ENCODE measurements around the gene PAQR4.
A peak's percentile ranks its signal among the peaks of the same experiment; 100 is the strongest.

The PAQR4 gene

DNA sequence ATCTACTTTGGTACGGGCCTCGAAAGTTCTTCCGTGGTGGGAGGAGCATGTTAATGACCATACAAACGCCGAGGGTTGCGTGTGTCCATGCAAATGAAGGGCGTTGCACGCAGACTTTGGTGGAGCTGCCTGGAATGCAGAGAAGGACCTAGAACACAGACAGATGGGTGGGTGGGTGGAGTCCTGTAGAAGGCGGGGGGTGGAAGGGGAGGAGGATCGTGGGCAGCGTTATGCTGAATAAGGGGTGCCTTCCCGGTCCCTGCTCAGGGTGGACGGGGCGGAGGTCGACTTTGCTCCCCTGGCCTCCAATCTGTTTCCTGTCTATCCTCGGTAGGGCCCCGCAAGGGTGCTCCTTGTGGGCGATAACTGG is 795 bp upstream of the PAQR4 start:
- Histone ChIP-seq H3K4me3 (ENCODE audit: low read length) (peak overlapping the region; percentile 100), H4K20me1 (ENCODE audit: insufficient read depth, low read length) (no peaks in the 10 kb centered on the region), H3K9ac (ENCODE audit: low read length) (peak overlapping the region; percentile 17; the same call in 1 of the 2 replicates), H3F3A (ENCODE audit: insufficient read depth, low read length) (peaks cover 18% of the 10 kb centered on the region; the same call in 1 of the 2 replicates), H3K36me3 (replicated peaks; ENCODE audit: insufficient read depth, low read length) (no peaks in the 10 kb centered on the region; the same call in 1 of the 2 replicates), H3K27ac (ENCODE audit: low read length) (peak overlapping the region; percentile 17; the same call in 1 of the 2 replicates), H3K9me2 (replicated peaks; ENCODE audit: insufficient read depth, low read length) (no peaks in the 10 kb centered on the region), H3K79me2 (ENCODE audit: low read length) (peaks cover 33% of the 10 kb centered on the region), H3K9me3 (replicated peaks; ENCODE audit: insufficient read depth, low read length) (no peaks in the 10 kb centered on the region), H3K4me2 (ENCODE audit: low read depth, low read length) (peak overlapping the region; percentile 97), H3K27me3 (replicated peaks; ENCODE audit: insufficient read depth, low read length) (peaks cover 15% of the 10 kb centered on the region), H2AFZ (ENCODE audit: low read length) (peak overlapping the region; percentile 52), H3K4me1 (ENCODE audit: low read length) (peaks cover 13% of the 10 kb centered on the region)
- TF ChIP-seq EZH2phosphoT487 (IDR thresholded peaks at IDR 0.05; ENCODE audit: low read length) = no peak
- TF ChIP-seq EZH2 (optimal IDR thresholded peaks at IDR 0.05; ENCODE audit: low read depth, low read length) = no peak
- TF ChIP-seq, protein P1, sequence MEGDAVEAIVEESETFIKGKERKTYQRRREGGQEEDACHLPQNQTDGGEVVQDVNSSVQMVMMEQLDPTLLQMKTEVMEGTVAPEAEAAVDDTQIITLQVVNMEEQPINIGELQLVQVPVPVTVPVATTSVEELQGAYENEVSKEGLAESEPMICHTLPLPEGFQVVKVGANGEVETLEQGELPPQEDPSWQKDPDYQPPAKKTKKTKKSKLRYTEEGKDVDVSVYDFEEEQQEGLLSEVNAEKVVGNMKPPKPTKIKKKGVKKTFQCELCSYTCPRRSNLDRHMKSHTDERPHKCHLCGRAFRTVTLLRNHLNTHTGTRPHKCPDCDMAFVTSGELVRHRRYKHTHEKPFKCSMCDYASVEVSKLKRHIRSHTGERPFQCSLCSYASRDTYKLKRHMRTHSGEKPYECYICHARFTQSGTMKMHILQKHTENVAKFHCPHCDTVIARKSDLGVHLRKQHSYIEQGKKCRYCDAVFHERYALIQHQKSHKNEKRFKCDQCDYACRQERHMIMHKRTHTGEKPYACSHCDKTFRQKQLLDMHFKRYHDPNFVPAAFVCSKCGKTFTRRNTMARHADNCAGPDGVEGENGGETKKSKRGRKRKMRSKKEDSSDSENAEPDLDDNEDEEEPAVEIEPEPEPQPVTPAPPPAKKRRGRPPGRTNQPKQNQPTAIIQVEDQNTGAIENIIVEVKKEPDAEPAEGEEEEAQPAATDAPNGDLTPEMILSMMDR (IDR thresholded peaks at IDR 0.05; ENCODE audit: low read length) = no peak
- no peak for DNase-seq

DNA sequence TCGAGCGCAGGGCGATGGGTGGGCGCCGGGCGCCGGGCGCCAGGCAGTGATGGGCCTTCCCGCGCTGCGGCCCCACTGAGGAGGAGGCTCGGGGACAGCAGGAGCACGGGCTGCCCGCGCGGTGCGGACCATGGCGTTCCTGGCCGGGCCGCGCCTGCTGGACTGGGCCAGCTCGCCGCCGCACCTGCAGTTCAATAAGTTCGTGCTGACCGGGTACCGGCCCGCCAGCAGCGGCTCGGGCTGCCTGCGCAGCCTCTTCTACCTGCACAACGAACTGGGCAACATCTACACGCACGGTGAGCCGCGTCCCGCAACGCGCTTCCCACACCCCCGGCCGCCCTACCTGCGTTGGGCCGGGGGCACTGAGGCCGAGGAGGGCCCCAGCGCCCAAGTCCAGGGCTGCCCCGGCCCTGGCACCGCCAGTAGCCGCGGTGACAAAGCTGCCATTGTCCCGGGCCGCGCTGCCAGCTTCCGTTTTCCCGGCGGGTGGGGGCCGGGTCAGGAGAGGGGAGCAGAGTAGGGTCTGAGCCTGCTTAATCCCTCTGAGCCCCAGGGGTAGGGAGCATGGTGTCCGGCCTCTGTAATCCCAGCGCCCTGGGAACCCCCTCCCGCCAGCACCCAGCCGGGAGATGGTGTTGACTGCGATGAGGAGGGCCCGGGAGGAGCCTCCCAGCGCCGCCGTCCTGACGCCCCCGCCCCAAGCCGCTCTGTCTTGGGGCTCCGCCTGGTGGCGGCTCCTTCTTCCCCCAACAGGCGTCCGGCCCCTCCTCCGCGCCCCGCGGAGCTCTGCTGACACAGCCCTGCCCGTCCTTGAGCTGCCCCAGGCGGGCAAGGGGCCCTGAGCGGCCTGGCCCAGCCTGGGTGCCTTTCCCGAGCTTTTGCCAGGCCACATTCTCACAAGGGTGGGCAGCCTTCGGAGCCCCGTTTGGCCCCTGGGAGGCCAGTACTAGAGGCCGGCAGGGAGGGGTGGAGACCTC is 685 bp downstream of the PAQR4 start:
- H3K4me1 ChIP-seq (ENCODE audit: low read length) = peaks cover 13% of the 10 kb centered on the region
- peaks cover 33% of the 10 kb centered on the region for H3K79me2 ChIP-seq (ENCODE audit: low read length)
- peak overlapping the region; percentile 100 for H3K4me3 ChIP-seq (ENCODE audit: low read length)
- peaks cover 20% of the 10 kb centered on the region; the same call in 1 of the 2 replicates for H3F3A ChIP-seq (ENCODE audit: insufficient read depth, low read length)
- peak overlapping the region; percentile 67 for H2AFZ ChIP-seq (ENCODE audit: low read length)
- H4K20me1 ChIP-seq (ENCODE audit: insufficient read depth, low read length) = no peaks in the 10 kb centered on the region
- TF ChIP-seq EZH2 (optimal IDR thresholded peaks at IDR 0.05; ENCODE audit: low read depth, low read length) = no peak
- TF ChIP-seq, protein P1 (IDR thresholded peaks at IDR 0.05; ENCODE audit: low read length) = peak; percentile 57
- no peaks in the 10 kb centered on the region for H3K9me2 ChIP-seq (replicated peaks; ENCODE audit: insufficient read depth, low read length)
- H3K9ac ChIP-seq (ENCODE audit: low read length) = peak overlapping the region; percentile 94
- no peaks in the 10 kb centered on the region for H3K9me3 ChIP-seq (replicated peaks; ENCODE audit: insufficient read depth, low read length)
- DNase-seq = peak; percentile 89
- peak overlapping the region; percentile 86 for H3K4me2 ChIP-seq (ENCODE audit: low read depth, low read length)
- H3K36me3 ChIP-seq (replicated peaks; ENCODE audit: insufficient read depth, low read length) = no peaks in the 10 kb centered on the region; the same call in 1 of the 2 replicates
- peak overlapping the region; percentile 66 for H3K27ac ChIP-seq (ENCODE audit: low read length)
- H3K27me3 ChIP-seq (replicated peaks; ENCODE audit: insufficient read depth, low read length) = peaks cover under 1% of the 10 kb centered on the region

DNA sequence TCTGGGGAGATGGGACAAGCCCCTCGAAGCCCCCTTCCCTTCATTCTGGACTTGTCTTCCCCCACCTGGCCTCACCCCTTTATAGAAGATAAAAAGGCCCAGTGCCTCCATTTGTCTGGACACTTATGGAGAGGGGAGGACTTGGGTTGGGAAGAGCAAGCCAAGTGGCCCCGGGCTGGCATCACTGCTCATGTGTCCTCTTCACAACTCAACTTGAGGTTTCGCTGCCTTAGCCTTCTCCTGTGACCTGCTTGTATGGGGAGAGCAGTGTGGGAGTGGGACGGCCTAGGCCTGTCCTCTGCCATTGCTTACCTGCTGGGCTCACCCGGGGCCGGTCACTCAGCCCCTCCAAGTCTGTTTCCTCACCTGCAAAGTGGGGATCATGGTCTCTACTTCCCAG is 1.4 kb downstream of the PAQR4 start:
- H3K27ac ChIP-seq (ENCODE audit: low read length) = peak overlapping the region; percentile 66; the same call in 1 of the 2 replicates

More for the DNA sequence above, 1.4 kb downstream of the PAQR4 start:
- no peak for DNase-seq
- H3K27me3 ChIP-seq (replicated peaks; ENCODE audit: insufficient read depth, low read length) = no peaks in the 10 kb centered on the region
- H3K9ac ChIP-seq (ENCODE audit: low read length) = peak overlapping the region; percentile 94
- H2AFZ ChIP-seq (ENCODE audit: low read length) = peak overlapping the region; percentile 40; the same call in 1 of the 2 replicates
- H3K4me1 ChIP-seq (ENCODE audit: low read length) = peaks cover 13% of the 10 kb centered on the region
- peak overlapping the region; percentile 86 for H3K4me2 ChIP-seq (ENCODE audit: low read depth, low read length)
- H4K20me1 ChIP-seq (ENCODE audit: insufficient read depth, low read length) = no peaks in the 10 kb centered on the region
- no peak for TF ChIP-seq EZH2 (optimal IDR thresholded peaks at IDR 0.05; ENCODE audit: low read depth, low read length)
- no peak for TF ChIP-seq EZH2phosphoT487 (IDR thresholded peaks at IDR 0.05; ENCODE audit: low read length)
- TF ChIP-seq, protein P1 (IDR thresholded peaks at IDR 0.05; ENCODE audit: low read length) = no peak
- H3F3A ChIP-seq (ENCODE audit: insufficient read depth, low read length) = peaks cover 20% of the 10 kb centered on the region; the same call in 1 of the 2 replicates
- peaks cover 33% of the 10 kb centered on the region for H3K79me2 ChIP-seq (ENCODE audit: low read length)
- H3K36me3 ChIP-seq (replicated peaks; ENCODE audit: insufficient read depth, low read length) = no peaks in the 10 kb centered on the region; the same call in 1 of the 2 replicates
- peak overlapping the region; percentile 100 for H3K4me3 ChIP-seq (ENCODE audit: low read length)
- H3K9me3 ChIP-seq (replicated peaks; ENCODE audit: insufficient read depth, low read length) = no peaks in the 10 kb centered on the region
- no peaks in the 10 kb centered on the region for H3K9me2 ChIP-seq (replicated peaks; ENCODE audit: insufficient read depth, low read length)
